ENCODE data around the gene ANKFY1. TPM values are rescaled to one million over a fixed set of nuclear protein-coding genes. Genes with fewer than 3 reads are reported as not detected.

Gene ANKFY1, protein sequence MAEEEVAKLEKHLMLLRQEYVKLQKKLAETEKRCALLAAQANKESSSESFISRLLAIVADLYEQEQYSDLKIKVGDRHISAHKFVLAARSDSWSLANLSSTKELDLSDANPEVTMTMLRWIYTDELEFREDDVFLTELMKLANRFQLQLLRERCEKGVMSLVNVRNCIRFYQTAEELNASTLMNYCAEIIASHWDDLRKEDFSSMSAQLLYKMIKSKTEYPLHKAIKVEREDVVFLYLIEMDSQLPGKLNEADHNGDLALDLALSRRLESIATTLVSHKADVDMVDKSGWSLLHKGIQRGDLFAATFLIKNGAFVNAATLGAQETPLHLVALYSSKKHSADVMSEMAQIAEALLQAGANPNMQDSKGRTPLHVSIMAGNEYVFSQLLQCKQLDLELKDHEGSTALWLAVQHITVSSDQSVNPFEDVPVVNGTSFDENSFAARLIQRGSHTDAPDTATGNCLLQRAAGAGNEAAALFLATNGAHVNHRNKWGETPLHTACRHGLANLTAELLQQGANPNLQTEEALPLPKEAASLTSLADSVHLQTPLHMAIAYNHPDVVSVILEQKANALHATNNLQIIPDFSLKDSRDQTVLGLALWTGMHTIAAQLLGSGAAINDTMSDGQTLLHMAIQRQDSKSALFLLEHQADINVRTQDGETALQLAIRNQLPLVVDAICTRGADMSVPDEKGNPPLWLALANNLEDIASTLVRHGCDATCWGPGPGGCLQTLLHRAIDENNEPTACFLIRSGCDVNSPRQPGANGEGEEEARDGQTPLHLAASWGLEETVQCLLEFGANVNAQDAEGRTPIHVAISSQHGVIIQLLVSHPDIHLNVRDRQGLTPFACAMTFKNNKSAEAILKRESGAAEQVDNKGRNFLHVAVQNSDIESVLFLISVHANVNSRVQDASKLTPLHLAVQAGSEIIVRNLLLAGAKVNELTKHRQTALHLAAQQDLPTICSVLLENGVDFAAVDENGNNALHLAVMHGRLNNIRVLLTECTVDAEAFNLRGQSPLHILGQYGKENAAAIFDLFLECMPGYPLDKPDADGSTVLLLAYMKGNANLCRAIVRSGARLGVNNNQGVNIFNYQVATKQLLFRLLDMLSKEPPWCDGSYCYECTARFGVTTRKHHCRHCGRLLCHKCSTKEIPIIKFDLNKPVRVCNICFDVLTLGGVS
- total RNA-seq, result 42.6 and 53.8 TPM in 2 replicates

DNA sequence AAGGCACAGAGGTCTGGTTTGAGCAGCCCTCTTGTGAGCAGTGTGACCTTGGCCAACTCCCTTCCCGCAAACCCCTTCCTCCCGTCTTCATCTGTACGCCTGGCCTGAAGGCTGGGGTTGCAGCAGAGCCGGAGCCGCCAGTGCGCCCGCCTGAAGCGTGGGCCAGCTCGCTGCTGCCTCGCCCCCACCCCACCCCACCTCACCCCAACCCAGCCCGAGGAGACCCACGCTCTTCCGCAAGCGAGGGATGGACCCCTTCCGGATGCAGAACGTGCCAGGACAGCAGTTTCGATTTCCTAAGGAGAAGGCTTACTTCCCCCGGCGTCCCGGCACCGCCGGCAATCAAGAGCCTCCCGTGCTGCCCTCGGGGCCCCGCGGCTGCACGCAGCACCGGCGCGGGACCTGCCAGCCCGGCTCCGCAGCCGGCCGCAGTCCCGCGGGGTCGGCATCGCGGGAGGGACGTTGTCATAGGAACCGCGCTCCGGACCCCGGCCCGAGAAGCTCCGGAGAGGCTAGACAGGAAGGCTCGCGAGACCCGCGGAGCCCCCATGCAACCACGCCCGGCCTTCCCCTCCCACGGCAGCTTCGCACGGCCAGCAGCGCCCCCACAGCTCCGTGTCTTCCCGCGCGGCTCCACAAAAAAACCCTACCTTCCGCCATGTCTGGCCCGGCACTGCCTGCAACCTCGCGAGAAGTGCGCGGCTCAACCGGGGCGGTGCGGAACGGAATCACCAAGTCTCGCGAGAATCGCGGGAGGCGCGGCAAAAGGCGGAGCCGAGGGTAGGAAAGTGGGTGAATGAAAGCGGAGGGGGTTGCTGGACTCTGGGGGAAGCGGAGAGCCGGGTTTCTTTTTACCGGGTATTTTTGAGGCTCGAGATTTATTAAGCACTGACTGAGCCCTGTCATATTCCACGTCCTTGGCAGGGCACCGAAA, at the start of gene ANKFY1:
ANKFY1 (minus strand) TSS at position 698 of the 934 bp plus-strand sequence; CDS start at position 660, 38 bp downstream.

Small RNAs within 50 kb of the gene (small RNA-seq; reads per million reads assigned to genes)
- not detected for gene RF00019

Other genes starting within 250 kb of the ANKFY1 start
- 49.1 and 59.9 TPM in 2 replicates for gene ZZEF1, start 120.9 kb downstream of the ANKFY1 start, total RNA-seq
- 19.4 and 38.9 TPM in 2 replicates for gene CYB5D2, start 120.8 kb downstream of the ANKFY1 start, total RNA-seq
- gene UBE2G1, start 102.7 kb upstream of the ANKFY1 start, total RNA-seq, result 43.6 and 62.5 TPM in 2 replicates
- not detected in 2 replicates for gene SPNS3, start 170.0 kb upstream of the ANKFY1 start, total RNA-seq
- 0.79 and 1.5 TPM in 2 replicates for gene SPNS2, start 234.9 kb upstream of the ANKFY1 start, total RNA-seq